ENCODE data around the gene PRMT9.

PRMT9 gene

DNA sequence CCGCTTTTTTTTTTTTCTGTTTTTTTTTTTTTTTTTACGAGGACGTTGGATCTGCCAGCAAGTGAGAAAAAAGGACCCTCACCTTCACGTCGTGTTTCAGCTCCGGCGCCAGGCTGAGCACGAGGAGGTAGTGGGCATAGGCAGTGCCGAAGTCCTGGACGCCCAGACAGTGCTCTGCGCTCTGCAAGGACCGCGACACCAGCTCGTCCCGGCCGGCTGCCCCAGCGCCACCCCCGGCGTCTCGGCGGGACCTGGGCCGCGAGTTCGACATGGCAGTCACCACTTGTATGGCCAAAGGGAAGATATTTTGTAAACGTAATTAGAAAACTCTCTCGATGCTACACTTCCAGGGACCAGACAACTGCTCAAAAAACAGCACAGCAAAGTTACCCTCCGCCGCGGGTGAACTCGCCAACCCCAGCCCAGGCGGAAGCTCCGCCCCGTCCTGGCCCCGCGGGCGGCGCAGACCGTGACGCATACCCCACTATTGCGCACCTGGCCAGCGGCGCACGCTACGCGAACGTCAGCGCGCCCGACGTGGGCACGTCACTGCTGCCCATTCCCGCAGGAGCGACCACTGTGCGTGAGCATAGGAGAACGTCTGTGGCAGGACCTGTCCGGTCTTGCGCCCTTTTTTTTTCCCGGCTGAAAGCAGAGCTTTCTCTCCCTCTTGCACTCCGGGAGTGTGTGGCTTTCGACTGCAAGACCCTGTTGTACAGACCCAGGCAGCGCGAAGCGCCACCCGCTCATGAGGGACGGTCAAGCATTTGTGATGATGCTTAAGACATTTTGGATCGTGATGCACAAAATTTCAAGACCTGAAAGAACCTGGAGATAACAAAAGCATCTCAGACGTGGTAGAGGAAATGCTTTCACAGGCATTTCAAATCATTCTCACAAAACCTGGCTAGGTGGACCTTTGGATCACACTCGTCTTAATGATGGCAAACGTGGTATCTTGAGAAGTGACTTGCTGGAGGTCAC lies at the start of gene PRMT9:
Gene PRMT9, minus strand, starts transcription at position 447 of the 984 bp plus-strand sequence. Its CDS starts 176 bp downstream, at position 271.
- DNase-seq (ENCODE audit: low read depth), result peak; percentile 75

DNA sequence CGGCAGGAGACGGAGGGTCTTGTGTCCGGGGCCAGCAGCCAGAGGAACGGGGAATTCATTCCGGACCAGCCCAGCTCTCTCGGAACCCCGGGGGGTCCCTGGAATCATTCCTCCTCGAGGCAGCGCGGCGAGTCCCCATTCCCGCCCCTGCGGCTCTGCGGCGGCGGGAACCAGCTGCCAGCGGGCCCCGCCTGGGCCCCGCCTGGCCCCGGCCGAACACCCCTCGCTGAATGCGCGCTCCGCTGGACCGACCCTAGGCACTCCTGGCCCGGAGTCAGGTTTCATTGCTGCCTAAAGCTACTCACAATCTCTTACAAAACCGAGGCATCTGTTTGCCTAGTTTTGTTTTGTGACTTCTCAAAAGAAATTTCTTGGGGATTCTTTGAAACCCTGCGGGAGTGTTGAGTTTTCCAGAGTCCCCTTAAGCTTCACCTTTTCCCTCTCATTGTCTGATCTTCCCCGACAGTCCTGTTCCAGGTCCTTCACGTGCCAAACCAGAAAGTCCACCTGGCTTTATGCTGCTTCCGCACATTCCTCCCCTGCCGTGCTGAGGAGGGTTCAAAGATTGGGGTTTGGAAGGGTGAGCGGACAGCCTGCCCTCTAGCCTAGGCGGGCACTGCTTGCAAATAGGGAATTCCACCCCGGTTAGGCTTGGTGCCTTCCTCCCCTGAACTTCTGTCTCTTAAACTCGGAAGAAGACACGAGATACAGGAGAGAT lies 48.7 kb upstream of the PRMT9 start:
- DNase-seq (ENCODE audit: low read depth), result no peak

DNA sequence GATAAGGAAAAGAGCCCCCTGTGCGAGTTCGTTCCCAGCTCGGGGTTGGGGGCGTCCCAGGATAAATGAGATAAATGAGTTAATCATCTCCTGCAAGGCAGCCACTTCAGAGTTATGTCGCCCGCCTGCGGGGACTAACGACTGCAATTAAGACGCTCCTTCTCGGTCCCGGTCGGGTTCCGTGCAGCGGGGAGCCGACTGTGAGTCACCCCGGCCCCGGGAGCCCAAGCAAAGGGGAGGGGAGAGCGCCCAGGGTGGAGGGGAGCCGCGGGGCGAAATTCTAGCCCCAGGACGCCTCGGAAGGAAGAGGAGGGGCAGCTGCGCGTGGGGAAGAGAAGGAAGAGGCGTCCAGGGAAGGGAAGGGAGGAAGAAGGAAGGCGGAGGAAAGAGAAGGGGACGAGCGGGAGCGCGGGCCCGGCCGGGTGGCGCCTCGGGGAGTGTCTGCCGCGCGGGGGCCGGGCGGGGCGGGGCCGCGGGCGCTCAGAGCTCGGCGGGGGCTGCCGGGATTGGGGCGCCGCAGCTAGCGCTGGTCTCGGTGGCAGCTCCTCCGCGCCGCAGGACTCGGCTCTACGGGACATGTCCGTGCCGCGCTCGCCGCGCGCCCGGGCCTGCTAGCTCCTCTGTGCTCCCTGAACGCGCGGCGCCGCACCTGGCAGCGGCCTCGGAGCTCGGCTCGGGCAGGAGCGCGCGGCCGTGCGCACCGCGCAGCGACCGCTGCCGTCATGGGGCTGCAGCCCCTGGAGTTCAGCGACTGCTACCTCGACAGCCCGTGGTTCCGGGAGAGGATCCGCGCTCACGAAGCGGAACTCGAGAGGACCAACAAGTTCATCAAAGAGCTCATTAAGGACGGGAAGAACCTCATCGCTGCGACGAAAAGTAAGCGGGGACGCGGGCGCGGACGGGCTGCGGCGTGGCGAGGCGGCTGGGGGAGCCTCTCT lies 47.9 kb upstream of the PRMT9 start, which contains the start of gene ARHGAP10:
Gene ARHGAP10, plus strand, starts transcription at position 509 of the 938 bp plus-strand sequence. Its CDS starts 214 bp downstream, at position 723.
- DNase-seq (ENCODE audit: low read depth), result peak; percentile 41

DNA sequence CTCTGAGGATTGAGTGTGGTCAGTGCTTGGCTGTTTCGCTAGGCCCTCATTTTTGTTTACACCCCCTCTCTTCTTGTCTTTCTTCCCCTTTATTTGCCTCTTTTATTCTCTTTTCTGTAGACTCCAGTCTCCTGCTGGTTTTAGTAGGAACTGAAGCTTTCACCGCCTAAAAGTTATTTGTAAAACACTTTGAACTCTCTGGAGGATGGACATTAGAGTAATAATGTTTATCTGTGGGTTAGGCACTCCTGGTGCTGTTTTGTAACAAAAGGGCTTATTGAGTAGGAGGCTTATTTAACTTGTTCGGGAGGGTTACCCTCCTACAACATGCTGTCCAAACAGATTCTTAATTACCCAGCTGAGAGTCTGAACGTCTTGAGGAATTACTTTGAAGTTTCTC lies 46.4 kb upstream of the PRMT9 start:
- DNase-seq (ENCODE audit: low read depth), result no peak

DNA sequence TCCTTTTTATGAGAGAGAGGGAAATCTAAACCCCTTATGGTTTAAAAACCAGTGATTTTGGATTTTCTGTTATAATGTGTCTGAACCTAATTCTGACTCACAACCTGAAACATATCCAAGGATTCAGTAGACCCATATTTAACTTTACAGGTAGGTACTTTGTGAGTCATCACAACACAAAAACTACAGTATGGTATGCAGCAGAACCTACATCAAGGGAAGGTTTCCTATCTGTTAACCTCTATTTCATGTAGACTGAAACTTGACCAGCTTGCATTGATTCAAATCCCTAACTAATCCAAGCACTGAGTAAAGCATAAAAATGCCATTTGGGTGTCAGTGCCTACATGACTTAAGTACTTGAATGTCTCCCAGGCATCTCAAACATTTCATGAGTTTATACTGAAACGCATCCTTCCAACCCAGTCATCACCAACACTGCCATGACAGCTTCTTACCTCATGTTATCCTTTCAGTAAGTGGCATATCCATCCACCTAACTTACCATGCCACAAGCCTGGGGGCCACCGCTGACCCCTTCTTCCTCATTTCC lies 43.6 kb upstream of the PRMT9 start:
- no peak for DNase-seq (ENCODE audit: low read depth)

DNA sequence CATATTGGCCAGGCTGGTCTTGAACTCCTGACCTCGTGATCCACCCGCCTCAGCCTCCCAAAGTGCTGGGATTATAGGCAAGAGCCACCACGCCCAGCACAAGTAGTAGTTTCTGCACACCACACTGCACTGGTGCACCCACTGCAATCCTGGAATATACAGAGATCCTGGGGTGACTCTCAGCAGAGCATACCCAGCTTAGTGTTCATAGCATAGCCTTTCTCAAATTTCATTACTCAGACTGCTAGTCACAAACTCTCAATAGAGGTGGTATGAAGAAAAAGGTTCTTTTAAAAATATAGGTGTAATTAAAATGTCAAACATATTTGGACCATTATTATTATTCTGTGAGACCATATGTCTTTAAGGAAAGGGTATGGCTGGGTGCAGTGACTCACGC lies 41.7 kb upstream of the PRMT9 start:
- DNase-seq (ENCODE audit: low read depth), result no peak

DNA sequence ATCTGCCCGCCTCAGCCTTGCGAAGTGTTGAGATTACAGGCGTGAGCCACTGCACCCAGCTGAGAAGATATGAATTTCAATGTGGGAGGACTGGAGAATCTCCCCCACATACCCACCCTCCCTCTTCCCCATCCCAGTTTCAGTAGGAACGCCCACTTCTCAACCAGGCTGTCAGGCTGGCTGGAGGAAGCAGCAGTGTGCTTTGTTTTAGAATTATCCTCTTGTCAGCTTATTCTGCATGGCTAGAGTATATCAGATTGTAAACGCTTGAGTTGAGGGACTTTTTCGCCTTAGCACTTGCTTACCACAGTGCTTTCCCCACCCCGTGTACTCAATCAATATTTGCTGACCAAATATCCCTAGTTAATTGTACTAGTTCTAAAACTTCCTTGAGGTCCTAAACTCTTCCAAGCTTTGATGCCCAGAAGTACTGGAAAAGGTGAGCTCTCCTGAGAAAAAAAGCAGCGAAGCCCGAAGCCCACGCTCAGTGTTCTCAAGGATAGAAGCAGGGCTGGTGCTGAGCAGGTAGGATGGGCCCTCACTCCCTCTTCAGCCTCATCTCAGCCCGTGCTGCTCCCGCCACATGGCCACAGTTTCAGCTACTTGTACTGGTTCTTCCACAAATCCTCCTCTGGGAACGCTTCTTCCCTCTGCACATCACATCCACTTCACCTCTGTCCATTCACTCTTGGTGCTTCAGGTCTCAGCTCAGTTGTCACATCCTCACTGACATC lies 40.7 kb upstream of the PRMT9 start:
- DNase-seq (ENCODE audit: low read depth), result no peak

DNA sequence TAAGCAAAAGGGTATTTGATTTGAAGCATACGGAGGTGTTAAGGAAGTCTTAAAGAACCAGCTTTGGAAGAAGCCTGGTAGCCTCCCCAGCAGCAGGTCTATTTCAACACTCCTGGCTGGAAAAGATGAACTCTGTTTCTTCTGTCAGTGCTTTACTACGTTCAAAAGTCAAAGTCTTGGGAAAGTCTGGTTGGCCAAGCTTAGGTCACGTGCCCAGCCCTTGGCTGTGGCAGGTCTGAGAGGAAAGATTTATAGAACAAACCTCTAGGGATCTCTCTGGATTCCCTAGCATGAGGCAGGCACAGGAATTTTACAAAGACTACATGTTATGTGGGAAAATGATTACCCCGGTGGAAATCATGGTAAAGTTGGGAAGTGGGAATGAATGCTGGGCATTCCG lies 39.4 kb upstream of the PRMT9 start:
- no peak for DNase-seq (ENCODE audit: low read depth)

DNA sequence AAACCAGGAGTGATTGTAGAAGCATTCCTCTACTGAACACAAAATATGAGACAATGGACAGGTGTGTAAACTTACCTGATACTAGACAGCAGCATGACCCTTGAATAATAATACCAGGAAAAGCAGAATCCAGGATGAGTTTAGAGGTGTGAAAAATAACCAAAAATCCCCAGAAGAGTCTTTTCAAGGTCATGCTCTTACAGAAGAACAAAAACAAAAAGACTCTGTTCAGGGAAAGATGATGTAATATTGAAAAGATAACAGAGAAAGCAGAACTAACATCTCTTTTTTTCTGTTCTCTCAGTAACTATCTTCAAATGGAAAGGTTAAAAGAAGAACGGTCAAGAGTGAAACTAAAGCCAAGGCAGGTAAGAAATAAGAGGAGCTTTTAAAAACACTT lies 33.9 kb upstream of the PRMT9 start:
- DNase-seq (ENCODE audit: low read depth), result no peak

DNA sequence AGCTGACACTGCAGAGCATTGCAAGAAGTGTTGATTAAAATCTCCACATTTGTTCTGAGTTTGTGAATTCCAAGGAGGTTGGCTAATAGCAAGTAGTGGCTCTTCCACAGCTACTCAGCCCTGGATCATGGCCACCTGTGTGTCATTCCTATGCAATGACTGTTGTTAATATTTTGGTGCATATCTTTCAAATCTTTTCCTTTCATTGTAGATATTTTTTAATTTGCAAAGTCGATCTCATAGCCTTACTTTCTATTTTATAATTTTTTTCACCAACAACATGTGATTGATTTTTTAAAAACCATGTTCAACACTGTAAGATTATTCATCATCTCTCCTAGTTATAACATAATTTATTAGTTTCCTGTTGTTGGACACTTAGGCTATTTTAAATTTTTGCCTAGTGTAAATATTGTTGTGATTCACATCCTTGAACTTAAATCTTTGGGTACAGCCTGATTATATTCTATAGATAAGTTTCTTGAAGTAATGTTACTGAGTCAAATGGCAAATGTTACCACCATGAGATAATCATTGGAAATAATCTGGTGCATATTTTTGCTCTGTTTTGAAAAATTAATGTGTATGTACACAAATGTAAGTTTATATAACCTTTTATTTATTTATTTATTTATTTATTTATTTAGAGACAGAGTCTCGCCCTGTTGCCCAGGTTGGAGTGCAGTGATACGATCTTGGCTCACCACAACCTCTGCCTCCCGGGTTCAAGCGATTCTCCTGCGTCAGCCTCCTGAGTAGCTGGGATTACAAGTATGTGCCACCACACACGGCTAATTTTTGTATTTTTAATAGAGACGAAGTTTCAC lies 30.8 kb upstream of the PRMT9 start:
- DNase-seq (ENCODE audit: low read depth), result no peak

DNA sequence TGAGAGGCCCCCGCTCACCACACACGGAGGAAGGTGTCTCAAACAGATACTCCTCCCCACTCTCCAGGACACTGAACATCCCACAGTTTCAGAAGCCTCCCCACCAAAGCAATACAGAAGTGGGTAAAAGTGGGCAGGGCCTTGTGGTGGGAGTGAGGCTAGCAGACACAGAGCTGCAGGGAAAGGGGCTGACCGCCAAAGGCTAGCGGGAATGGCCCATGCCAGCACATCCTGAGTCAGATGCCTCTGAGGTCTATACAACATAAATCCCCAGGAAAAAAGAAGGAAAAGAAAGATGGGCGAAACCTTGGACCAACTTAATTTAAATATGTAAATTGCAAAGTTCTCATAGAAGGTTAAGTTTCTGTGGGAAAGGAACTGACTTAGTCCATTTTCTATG lies 26.0 kb upstream of the PRMT9 start:
- no peak for DNase-seq (ENCODE audit: low read depth)

DNA sequence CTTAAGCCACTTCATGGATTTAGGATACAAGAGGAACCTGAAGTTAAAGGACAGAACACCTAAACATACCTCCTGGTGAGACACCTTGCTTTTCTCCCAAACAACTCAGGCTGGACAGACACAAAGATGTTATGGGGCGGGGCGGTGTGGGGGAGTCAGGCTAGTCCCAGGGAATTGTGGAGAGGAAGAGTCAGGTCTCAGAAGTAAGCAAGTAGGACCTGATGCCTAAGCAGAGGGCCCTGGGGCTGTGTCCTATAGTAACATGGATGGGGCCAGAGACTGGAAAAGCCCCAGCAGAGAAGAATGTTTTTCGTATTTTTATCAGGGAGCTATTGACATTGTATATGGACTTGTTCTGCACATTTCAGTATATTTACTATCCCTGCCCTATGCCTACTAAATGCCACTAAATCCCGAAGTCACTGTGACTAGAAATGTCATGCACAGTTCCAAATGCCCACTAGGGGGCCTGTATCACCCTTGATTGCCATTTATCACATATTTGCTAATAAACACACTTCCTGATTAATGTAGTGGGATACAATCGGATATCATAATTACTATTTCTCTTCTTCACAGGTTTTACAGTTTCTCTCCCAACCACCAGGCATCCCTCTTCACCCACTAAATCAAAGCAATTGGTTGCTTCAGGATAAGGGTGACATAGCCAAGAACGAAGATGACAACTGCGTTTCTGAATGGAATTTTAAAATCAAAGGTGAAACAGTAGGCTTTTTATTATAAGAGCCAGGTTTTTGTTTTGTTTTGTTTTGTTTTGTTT lies 24.1 kb upstream of the PRMT9 start:
- DNase-seq (ENCODE audit: low read depth), result no peak

DNA sequence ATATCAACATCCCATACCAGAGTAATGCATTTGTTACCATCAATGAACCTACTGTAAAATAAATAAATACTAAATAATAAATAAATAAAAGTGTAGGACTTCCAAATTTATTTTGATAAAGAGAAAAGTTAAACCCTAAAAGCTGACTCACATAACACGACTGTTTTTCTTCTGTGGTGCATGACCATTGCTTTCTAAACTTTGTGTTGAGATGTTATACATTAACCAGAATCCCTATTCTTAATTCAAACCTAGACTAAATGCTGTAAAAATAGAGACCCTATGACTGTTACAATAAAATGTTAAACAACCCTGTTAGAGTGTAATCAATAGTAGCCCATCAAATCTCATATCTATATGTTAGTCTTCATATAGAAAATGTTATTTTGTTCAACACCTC lies 20.9 kb upstream of the PRMT9 start:
- DNase-seq (ENCODE audit: low read depth), result no peak

DNA sequence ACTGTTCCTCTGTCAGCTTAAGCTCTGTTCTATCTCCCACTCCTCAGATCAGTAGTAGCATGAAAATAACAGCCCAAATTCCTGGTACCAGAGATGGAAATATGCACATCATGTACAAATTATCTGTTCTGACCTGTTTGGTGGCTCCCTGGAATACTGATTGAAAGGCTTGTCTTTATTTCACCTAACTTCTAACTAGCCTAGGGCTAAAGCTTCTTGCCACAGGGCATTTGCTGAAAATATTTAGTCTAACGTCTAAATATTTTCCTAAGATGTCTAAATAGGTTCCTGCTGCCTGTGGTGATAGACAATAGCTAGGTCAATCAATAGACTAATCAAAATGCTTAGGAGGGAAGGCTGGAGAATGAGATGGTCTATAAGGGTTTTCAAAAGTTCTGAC lies 12.9 kb upstream of the PRMT9 start:
- DNase-seq (ENCODE audit: low read depth), result no peak

DNA sequence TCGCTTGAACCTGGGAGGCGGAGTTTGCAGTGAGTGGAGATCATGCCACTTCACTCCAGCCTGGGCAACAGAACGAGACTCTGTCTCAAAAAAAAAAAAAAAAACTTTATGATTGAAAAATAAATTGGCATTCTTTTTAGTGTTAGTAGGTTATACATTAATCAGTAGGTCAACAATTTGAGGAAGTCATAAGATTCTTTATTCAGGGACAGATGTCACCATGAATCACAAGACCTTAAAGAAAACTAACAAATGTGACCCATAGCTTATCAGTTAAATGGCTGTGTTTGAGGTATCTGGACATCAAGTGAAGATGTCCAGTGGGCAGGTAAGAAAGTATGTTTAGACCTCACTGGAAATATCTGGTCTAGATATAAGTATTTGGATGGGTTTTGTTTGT lies 9.3 kb upstream of the PRMT9 start:
- DNase-seq (ENCODE audit: low read depth), result no peak

DNA sequence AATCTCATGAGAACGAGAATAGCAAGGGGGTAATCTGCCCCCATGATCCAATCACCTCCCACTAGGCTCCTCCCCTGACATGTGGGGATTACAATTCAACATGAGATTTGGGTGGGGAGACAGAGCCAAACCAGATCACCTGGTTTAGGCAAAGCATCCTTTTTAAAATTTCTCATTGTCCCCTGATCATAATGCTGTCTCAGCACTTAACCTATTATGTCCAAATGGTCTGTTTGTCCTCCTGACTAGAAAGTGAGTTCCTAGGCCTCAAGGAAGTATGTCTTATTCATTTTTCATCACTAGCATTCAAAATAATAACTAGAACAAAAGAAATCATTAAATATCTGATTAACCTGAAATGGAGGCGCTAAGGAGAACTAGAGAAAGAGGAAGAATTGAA lies 7.9 kb upstream of the PRMT9 start:
- no peak for DNase-seq (ENCODE audit: low read depth)

DNA sequence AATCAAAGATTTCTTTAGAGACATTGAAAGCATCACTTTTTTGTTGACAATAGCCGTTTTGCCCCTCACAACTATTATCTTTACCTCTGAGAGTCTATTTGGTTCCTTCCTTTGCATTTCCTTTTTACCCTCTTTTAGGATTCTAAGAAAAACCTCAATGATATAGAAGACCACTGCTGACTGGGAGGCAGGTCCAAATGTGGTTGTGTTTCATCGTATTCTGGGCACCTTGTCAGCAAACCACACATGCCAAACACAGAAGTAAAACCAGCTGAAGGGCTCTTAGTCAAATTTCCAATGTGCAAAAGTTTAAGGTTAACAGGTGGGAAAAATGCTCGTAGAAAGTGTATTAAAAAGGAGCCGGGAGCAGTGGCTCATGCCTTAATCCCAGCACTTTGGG lies 5.1 kb upstream of the PRMT9 start:
- no peak for DNase-seq (ENCODE audit: low read depth)

DNA sequence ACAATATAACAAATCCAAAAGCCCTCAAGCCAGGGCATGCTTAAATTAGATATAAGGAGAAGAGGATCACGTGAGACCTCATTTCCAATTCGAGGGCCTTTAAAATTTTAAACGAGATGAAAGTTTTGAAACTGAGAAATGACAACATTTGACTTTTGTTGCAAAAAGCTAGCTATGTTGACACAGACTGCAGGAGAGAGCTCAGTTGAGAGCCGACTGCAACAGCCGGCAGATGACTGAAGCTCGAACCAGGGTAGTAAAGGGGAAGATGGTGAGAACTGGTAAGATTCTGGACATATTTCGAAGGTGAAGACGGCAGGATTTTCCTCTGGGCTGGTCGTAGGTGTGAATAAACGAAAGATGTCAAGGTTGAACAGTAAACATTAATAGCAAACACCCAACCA lies 773 bp downstream of the PRMT9 start:
- DNase-seq (ENCODE audit: low read depth), result no peak

DNA sequence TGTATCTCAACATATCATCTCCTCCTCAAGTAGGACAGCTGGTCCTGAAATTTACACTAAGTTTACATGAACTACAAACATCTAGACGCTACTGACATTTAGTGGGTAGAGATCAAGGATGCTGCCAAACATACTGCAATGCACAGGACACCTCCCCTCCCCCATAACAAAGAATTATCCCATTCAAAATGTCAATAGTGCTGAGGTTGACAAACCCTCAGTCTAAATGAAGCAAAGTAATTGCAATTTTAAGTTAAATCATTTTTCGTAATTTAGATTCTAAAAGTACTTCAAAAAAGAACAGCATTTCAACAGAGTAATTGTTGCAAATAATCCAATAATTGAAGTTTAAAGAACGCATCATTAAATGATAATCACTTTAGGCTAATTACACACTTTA lies 1.2 kb downstream of the PRMT9 start:
- DNase-seq (ENCODE audit: low read depth), result no peak

Data from stimulated activated CD8-positive, alpha-beta memory T cell treated with anti-CD3 and anti-CD28 coated beads, Interleukin-15, amount 100 ng/mL, for 24 hours (primary cell).